ENCODE results near the gene SLC38A8. TPM values are rescaled to one million over a fixed set of nuclear protein-coding genes. Genes with fewer than 3 reads are reported as not detected.
A peak's percentile ranks its signal among the peaks of the same experiment; 100 is the strongest.

SLC38A8 gene
- total RNA-seq, 6 donors from 2014 or later, result not detected

DNA sequence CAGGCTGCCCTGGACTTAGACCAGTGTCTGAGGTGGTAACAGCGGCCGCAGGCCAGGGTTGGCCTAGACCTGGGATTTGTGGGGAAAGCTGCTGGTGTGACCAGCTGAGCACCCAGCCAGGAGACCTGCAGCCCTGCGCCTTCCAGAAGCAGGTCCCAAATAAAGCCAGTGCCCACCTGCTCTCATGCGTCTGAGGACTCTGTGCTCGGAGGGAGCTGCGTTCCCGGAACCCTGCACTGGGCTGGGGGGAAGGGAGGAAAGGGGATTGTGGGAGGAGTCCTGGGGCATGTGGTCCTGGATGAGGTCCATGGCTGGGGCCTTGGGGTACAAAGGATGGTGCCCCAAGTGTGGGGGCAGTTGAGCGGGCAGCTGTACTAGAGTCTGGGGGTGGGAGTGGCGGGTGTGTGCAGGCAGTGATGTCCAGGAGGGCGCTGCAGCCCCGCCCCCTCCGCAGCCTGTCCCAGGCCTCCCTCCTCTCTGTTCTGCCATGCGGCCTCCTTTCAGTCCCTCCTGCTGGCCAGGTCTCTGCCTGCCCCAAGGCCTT is 76.4 kb downstream of the SLC38A8 start:
- Histone ChIP-seq H3K36me3 (peaks cover 0 to 51% (median 24%) of the 10 kb centered on the region in 4 donors), H3K4me1 (peaks cover 0 to 12% (median 4%) of the 10 kb centered on the region in 4 donors), H3K4me3 (no peak overlapping the region), H3K27me3 (peaks cover 0 to 22% (median 14%) of the 10 kb centered on the region in 4 donors), H3K27ac (no peak overlapping the region), H3K9me3 (no peaks in the 10 kb centered on the region)
- WGBS, 2 donors, result 94% methylated on average over 9 to 11 of the region's 13 CpGs
- DNase-seq (no peak), ATAC-seq (ENCODE audit: low FRiP score in 2 of 2) (no peak)
- TF ChIP-seq POLR2AphosphoS5 (IDR thresholded peaks at IDR 0.05) (no peak), EP300 (IDR thresholded peaks at IDR 0.05) (no peak), POLR2A (IDR thresholded peaks at IDR 0.05) (no peak)
- TF ChIP-seq, protein P1, sequence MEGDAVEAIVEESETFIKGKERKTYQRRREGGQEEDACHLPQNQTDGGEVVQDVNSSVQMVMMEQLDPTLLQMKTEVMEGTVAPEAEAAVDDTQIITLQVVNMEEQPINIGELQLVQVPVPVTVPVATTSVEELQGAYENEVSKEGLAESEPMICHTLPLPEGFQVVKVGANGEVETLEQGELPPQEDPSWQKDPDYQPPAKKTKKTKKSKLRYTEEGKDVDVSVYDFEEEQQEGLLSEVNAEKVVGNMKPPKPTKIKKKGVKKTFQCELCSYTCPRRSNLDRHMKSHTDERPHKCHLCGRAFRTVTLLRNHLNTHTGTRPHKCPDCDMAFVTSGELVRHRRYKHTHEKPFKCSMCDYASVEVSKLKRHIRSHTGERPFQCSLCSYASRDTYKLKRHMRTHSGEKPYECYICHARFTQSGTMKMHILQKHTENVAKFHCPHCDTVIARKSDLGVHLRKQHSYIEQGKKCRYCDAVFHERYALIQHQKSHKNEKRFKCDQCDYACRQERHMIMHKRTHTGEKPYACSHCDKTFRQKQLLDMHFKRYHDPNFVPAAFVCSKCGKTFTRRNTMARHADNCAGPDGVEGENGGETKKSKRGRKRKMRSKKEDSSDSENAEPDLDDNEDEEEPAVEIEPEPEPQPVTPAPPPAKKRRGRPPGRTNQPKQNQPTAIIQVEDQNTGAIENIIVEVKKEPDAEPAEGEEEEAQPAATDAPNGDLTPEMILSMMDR (IDR thresholded peaks at IDR 0.05), result no peak

DNA sequence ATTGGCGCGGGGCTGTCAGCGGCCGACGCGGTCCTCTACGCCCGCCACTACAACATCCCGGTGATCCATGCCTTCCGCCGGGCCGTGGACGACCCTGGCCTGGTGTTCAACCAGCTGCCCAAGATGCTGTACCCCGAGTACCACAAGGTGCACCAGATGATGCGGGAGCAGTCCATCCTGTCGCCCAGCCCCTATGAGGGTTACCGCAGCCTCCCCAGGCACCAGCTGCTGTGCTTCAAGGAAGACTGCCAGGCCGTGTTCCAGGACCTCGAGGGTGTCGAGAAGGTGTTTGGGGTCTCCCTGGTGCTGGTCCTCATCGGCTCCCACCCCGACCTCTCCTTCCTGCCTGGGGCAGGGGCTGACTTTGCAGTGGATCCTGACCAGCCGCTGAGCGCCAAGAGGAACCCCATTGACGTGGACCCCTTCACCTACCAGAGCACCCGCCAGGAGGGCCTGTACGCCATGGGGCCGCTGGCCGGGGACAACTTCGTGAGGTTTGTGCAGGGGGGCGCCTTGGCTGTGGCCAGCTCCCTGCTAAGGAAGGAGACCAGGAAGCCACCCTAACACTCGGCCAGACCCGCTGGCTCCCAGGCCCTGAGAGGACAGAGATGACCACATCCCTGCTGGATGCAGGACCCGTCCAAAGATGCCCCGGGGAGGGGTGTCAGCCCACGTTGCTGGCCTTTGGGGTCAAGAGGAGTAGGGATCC is 77.0 kb downstream of the SLC38A8 start:
- H3K27me3 ChIP-seq, result peaks cover 0 to 22% (median 14%) of the 10 kb centered on the region in 4 donors
- H3K4me3 ChIP-seq, result no peak overlapping the region
- ATAC-seq (ENCODE audit: low FRiP score in 2 of 2), result no peak
- 93% methylated on average over 15 to 35 of the region's 36 CpGs for WGBS, 2 donors
- H3K4me1 ChIP-seq, result peaks cover 0 to 12% (median 4%) of the 10 kb centered on the region in 4 donors
- TF ChIP-seq, protein P1 (IDR thresholded peaks at IDR 0.05), result no peak
- TF ChIP-seq POLR2A (IDR thresholded peaks at IDR 0.05), result no peak
- no peak overlapping the region for H3K27ac ChIP-seq
- H3K9me3 ChIP-seq, result no peaks in the 10 kb centered on the region
- H3K36me3 ChIP-seq, result peaks cover 0 to 57% (median 29%) of the 10 kb centered on the region in 4 donors
- peak in 1 of 2 donors; percentile 81 for DNase-seq

DNA sequence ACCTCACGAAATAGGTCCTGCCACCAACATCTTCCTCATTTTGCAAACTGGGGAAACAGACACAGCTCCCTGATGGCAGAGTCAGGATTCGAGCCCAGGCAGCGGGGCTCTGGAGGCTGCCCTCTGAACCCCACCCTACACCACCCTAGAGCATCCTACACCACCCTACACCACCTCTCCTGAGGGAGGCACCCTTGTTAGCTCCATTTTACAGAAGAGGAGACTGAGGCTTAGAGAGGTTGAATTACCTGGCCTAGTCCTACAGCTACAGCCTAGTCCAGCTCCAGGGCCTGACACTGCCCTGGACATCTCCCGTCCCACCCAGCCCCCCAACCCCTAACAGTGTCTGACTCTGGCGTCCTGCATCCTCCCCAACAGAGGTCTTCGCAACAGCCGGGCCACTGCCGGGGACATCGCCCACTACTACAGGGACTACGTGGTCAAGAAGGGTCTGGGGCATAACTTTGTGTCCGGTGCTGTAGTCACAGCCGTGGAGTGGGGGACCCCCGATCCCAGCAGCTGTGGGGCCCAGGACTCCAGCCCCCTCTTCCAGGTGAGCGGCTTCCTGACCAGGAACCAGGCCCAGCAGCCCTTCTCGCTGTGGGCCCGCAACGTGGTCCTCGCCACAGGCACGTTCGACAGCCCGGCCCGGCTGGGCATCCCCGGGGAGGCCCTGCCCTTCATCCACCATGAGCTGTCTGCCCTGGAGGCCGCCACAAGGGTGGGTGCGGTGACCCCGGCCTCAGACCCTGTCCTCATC is 77.7 kb downstream of the SLC38A8 start:
- Histone ChIP-seq H3K4me1 (peaks cover 0 to 12% (median 4%) of the 10 kb centered on the region in 4 donors), H3K4me3 (no peak overlapping the region), H3K36me3 (peaks cover under 1 to 65% (median 35%) of the 10 kb centered on the region in 4 donors), H3K9me3 (no peaks in the 10 kb centered on the region), H3K27ac (no peak overlapping the region), H3K27me3 (peaks cover 0 to 17% (median 14%) of the 10 kb centered on the region in 4 donors)
- DNase-seq (peak in 1 of 2 donors; percentile 83), ATAC-seq (ENCODE audit: low FRiP score in 2 of 2) (no peak)
- TF ChIP-seq, protein P1 (IDR thresholded peaks at IDR 0.05), result no peak
- 93 to 94% methylated on average over 7 to 25 of the region's 26 CpGs for WGBS, 2 donors

DNA sequence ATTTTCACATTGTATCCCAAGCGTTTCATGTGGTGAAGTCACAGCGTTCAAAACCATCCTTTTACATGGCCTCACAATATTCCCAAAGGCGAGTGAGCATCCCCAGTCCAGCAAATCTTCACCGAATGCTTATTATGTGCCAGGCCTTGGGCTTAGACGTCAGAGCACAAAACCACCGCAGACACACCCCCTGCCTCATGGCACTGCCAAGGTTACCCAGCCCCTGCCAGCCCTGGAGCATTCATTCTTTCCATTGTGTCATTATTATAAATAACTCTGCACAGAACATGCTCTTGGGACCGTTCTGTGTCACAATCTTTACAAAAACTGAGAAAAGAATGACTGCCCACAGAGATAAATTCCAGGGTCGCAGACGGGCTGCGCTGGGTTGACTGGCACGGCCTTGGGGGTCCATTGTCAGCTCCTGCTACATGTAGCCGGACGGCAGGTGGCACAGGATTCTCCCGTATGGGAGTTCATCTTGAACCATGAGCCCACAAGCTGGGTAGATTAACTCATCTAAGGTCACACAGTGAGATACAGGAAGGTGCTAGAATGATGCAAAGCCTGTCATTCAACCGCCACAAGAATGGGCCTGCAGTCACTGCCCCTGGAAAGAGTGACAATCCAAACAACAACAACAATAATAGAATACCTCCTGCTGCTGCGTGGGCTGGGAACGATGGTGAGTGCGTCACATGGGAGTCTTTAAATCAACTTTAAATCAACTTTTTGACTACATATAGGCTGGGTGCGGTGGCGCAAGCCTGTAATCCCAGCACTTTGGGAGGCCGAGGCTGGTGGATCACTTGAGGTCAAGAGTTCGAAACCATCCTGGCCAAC is 79.1 kb downstream of the SLC38A8 start:
- H3K4me3 ChIP-seq, result no peak overlapping the region

More for the DNA sequence above, 79.1 kb downstream of the SLC38A8 start:
- WGBS, 2 donors, result 90 to 92% methylated on average over 22 of the region's 22 CpGs
- ATAC-seq (ENCODE audit: low FRiP score in 2 of 2) (no peak), DNase-seq (no peak)
- TF ChIP-seq POLR2AphosphoS5 (IDR thresholded peaks at IDR 0.05) (no peak), POLR2A (IDR thresholded peaks at IDR 0.05) (no peak), EP300 (IDR thresholded peaks at IDR 0.05) (no peak)
- TF ChIP-seq, protein P1 (IDR thresholded peaks at IDR 0.05), result no peak
- Histone ChIP-seq H3K4me1 (peaks cover 0 to 6% (median 3%) of the 10 kb centered on the region in 4 donors), H3K27me3 (peaks cover 0 to 5% (median 2%) of the 10 kb centered on the region in 4 donors), H3K9me3 (no peaks in the 10 kb centered on the region), H3K27ac (no peak overlapping the region), H3K36me3 (peaks cover 3 to 78% (median 47%) of the 10 kb centered on the region in 4 donors)
